GM18520 (cell line): ENCODE data around the gene TP53I11.

Experiments
- ATAC-seq: cut with Tn5 transposase; IDR thresholded peaks from one replicate; pipeline ENCODE4 v1.9.1; 2021; ENCODE audit not compliant: unreplicated experiment

The TP53I11 gene

GRCh38 chr11:44887636-44888035, 63.0 kb downstream of the TP53I11 start:
- no peak for ATAC-seq

GRCh38 chr11:44886790-44887140, 63.9 kb downstream of the TP53I11 start:
- no peak for ATAC-seq

GRCh38 chr11:44885919-44886789, 64.5 kb downstream of the TP53I11 start:
- ATAC-seq = no peak

DNA sequence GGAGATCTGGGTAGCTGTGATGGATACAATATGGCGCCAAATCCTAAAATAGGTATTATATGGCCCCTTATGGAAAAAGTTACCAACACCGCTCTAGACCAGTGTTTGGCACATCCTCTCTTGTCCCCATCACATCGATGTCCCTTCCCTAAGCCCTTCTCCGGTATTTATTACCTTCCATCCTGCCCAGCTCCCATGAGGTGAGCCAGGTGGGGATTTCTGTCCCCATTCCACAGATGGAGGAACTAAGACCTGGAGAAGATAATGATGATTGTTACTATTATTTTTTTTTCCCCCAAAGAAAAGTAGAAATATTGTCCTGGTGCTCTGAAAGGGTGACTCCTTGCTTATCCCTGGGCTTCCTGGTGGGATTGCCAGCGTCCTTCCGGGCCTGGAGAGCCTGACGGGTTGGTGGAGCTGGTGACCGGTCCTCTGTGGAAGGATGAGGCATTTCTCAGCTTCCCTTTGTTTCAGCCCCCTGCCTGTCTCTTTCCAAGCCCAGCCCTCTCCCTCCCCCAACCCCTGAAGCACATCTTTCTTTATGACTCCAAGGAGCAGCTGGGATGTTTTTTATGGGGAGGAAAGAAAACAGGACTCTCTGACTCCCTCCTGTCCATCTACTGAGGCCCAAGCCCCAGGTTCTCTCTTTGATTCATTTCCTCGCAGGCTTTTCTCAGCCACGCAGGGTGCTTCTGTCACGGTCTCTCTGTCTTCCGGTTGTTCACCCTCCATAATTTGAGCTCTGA, 65.4 kb downstream of the TP53I11 start:
- no peak for ATAC-seq

DNA sequence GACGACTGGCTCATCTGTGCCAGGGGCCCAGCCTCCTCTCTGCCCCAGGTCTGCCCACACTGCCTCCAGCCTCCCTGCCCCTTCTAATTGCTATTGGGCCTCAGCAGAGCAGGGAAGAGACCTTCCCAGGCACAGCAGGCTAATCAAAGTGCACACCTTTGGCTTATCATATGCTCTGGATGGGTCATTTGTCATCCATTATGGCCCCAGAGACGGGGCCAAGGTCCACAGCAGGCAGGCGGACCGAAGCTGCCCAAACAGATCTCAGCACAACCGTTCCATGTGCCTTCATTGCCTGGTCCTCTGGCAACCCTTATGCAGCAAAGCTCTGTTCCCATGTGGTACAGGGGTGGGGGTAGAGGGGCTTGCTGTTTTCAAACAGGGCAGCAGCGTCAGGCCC, 66.6 kb downstream of the TP53I11 start:
- ATAC-seq = no peak

DNA sequence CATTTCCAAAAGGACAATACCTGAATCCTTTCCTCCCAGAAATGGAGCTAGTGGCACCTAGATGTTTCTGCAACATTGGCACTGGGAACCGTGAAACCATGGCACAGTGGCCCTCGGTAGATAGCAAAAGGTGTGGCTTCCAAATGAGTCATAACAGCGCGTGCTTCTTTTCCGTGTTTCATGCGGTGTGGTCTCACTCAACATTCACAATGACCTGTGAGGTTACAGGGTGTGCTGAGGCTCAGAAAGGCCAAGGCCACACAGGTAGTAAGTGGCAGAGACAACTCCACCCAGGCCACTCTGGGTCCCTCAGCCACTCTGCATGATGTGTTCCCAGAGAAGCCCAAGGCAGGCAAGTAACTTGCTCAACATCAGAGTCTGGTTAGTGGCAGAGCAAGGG, 67.4 kb downstream of the TP53I11 start:
- ATAC-seq = peak; percentile 68
